Inflammatory macrophage treated with lipopolysaccharide for 4 hours (primary cell): ENCODE data around the gene C3orf38.
A peak's percentile ranks its signal among the peaks of the same experiment; 100 is the strongest.
"Not testable (repeated sequence)": the region's sequence is repeated elsewhere in the genome, so short reads cannot be mapped to it uniquely, and the experiment has no call there.

Experiments used
- DNase-seq: peaks from one replicate; pipeline ENCODE4 v3.0.0-alpha.2; 2020

Gene C3orf38

DNA sequence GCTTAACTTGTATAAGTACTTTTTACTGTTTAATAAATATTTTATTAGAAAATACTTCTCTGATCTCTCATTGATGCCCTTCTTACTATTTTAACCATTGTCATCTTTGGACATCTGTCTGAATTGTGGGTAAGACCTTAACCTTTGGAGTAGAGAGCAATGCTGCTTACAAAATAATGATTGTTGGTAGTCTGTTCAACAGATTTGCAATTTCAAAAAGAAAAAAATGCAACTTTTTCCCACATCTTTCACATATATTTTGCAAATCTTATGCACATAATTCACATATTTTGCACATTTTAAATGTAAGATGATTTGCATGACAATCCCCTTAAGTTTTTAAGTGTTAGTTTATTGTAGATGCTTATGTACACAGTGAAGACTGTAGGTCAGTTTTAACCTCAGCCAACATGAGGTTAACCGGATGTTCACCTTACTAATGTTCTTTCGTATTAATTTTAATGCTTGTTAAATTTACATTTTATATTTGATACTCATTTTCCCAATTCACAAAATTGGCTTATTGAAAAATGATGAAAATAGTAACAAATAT, 16.7 kb downstream of the C3orf38 start:
- no peak for DNase-seq

DNA sequence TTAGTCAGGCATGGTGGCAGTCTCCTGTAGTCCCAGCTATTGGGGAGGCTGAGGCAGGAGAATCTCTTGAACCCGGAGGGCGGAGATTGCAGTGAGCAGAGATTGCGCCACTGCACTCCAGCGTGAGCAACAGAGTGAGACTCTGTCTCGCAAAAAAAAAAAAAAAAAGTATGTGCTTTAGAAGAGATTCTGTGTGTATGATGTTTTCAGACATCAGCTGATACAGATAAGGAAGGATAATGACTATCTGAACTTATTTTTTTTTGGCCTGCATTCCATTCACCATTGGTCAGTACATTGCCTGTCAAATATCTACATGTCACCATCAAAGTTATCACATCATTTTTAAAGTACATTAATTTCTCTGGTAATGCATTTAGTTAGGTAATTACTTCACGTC, 17.4 kb downstream of the C3orf38 start:
- no peak for DNase-seq

GRCh38 chr3:88167704-88168103, 17.9 kb downstream of the C3orf38 start:
- DNase-seq, result no peak

GRCh38 chr3:88168171-88168570, 18.4 kb downstream of the C3orf38 start:
- DNase-seq, result no peak

GRCh38 chr3:88180398-88180999, 30.7 kb downstream of the C3orf38 start:
- peak; percentile 58 for DNase-seq

DNA sequence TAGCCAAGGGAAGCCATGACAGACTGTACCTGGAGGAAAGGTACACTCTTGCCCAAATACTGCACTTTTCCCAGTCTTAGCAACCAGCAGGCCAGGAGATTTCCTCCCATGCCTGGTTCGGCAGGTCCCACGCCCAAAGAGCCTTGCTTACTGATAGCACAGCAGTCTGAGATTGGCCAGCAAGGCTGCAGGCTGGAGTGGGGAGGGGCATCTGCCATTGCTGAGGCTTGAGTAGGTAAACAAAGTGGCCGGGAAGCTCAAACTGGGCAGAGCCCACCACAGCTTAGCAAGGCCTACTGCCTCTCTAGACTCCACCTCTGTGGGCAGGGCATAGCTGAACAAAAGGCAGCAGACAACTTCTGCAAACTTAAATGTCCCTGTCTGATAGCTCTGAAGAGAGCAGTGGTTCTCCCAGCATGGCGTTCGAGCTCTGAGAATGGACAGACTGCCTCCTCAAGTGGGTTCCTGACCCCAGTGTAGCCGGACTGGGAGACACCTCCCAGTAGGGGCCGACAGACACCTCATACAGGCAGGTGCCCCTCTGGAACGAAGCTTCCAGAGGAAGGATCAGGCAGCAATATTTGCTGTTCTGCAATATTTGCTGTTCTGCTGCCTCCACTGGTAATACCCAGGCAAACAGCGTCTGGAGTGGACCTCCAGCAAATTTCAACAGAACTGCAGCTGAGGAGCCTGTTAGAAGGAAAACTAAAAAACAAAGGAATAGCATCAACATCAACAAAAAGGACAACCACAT, 32.6 kb downstream of the C3orf38 start:
- not testable (repeated sequence) for DNase-seq

GRCh38 chr3:88188436-88188835, 38.7 kb downstream of the C3orf38 start:
- DNase-seq, result no peak

- DNase-seq, result no peak
These were observed 39.6 kb downstream of the C3orf38 start for GRCh38 chr3:88189361-88189810.

DNA sequence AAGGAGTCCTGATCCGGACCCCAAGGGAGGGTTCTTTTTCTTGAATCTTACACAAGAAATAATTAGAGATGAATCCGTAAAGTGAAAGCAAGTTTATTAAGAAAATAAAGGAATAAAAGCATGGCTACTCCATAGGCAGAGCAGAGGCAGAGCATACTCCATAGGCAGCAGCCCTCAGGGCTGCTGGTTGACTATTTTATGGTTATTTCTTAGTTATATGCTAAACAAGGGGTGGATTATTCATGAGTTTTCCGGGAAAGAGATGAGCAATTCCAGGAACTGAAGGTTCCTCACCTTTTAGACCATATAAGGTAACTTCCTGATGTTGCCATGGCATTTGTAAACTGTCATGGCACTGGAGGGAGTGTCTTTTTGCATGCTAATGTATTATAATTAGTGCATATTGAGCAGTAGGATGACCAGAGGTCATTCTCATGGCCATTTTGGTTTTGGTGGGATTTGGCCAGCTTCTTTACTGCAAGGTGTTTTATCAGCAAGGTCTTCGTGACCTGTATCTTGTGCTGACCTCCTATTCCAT, 42.2 kb downstream of the C3orf38 start:
- no peak for DNase-seq

DNA sequence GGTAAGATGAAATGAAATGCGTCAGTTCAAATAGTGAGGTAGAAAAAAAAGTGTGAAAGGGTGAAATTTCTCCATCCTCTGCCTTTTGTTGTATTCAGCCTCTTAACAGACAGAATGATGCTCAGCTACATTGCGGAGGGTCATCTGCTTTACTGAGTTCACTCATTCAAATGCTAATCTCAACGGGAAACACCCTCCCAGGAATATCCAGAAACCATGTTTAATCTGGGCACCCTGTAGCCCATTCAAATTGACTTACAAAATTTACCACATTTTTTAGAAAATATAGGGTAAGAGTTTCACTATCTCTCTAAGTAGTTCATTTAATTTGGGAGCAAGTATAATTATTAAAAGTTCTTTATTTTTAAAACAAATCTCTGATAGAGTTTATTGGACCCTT, 42.9 kb downstream of the C3orf38 start:
- DNase-seq, result no peak

DNA sequence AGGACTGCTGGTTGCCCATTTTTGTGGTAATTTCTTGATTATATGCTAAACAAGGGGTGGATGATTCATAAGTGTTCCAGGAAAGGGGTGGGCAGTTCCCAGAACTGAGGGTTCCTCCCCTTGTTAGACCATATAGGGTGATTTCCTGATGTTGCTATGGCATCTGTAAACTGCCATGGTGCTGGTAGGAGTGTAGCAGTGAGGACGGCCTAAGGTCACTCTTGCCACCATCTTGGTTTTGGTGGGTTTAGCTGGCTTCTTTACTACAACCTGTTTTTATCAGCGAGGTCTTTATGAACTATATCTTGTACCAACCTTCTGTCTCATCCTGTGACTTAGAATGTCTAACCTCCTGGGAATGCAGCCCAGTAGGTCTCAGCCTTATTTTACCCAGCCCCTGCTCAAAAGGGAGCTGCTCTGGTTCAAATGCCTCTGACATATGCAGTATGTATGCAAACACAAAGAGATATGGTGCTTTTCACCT, 46.2 kb downstream of the C3orf38 start:
- peak; percentile 15 for DNase-seq

DNA sequence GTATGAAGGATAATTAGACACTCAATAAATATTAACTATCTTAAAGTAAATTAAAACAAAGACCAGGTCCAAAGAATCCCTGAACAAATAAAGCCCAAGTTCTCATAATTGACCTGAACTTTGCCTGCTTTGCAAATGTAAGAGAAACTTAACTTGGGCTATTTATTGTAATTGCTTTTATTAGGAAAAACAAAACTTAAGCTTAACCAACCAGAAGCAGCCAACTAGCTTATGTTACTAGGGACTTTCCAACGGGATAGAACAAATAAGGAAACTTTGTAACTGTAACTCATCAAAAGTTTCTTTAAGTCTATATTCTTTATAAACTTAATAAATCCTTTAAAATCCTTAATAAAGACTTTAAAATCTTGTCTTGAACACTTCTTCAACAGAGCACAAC, 48.4 kb downstream of the C3orf38 start:
- DNase-seq, result peak; percentile 28

DNA sequence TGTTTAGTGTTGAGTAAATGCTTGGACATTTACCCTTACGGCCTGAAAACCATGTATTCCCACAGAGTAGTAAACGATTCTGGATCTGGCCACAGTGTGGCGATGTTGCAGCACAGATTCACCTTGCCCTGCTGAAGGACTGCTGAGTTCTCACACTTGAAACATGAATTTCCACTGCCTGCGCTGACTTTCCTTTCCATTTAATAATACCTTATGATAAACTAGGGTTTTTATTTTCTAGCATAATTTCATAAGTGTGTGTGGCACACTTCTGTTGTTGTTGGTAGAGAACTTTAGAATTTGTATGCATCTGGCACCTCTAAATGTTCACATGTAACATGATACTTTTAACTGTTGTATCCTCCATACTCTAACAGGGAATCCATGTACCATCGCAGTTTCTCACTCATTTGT, 53.9 kb downstream of the C3orf38 start:
- DNase-seq, result peak; percentile 56
